Lower lobe of right lung (tissue), 2 donors: Measurements from ENCODE around the gene LRRC55. TPM values are rescaled to one million over a fixed set of nuclear protein-coding genes. Genes with fewer than 3 reads are reported as not detected.

Experiments
- ATAC-seq, 2 donors: fragments of 200-7000 bp; cut with Tn5 transposase; one replicate each; pipeline ENCODE4 v1.9.1; 2020 to 2022; ENCODE audit warnings: mild to moderate bottlenecking in 2 of 2, moderate library complexity in 2 of 2
- DNase-seq: peaks from one replicate; pipeline ENCODE4 v3.0.0-alpha.2; 2020
- H3K27ac ChIP-seq: fragments of 200-600 bp; one replicate; pipeline ENCODE4 v1.8.0; 2022
- H3K27me3 ChIP-seq: fragments of 200-600 bp; one replicate; pipeline ENCODE4 v1.8.0; 2022; ENCODE audit warnings: low read depth
- H3K36me3 ChIP-seq: fragments of 200-600 bp; one replicate; pipeline ENCODE4 v1.8.0; 2022; ENCODE audit warnings: mild to moderate bottlenecking
- H3K4me1 ChIP-seq: fragments of 200-600 bp; one replicate; pipeline ENCODE4 v1.8.0; 2022
- H3K4me3 ChIP-seq: fragments of 200-600 bp; one replicate; pipeline ENCODE4 v1.8.0; 2022; ENCODE audit warnings: mild to moderate bottlenecking
- H3K9me3 ChIP-seq: fragments of 200-600 bp; one replicate; pipeline ENCODE4 v1.8.0; 2022
- intact Hi-C: fragments of 100-400 bp; cut with DNase I; formaldehyde crosslinking; loops from one replicate; pipeline ENCODE4 v1.11.0; 2022
- total RNA-seq: library from RNA; stranded (reverse); fragmentation: NEBNext Ultra II Directional; extraction: Animal tissue kit (Norgen Biotek cat#: 25700); gene quantifications from one replicate; pipeline ENCODE4 v1.2.1, GENCODE V29; 2021
- TF ChIP-seq, protein P1 (sequence below): fragments of 200-600 bp; IDR thresholded peaks from one replicate; pipeline ENCODE4 v1.8.0; 2022; ENCODE audit warnings: antibody characterized with exemption, mild to moderate bottlenecking
- donor health status: DM: no; HTN: yes; CAD: no; lungs with severe emphysema.

LRRC55 gene
- total RNA-seq, 1 donor from 2014 or later = 0.12 TPM

DNA sequence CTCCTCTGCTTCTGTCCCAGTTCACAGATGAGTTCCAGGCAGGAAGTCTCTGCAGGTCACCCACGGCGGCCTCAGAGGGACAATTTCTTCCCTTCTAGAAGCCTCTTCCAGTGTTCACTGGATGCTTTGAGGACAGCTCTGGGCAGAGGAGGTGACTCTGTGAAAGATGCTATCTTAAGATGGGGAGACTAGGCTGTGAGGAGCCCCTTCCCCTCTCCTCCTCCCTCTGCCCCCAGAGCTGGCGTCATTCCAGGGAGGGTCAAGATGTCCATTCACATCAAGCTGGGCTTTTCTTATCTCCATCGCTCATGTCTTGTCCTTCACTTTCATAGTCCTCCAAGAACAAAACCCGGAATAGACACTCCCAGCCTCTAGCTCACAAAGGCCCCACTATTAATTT lies 51.9 kb downstream of the LRRC55 start:
- H3K9me3 ChIP-seq = no peaks in the 10 kb centered on the region
- intact Hi-C loops = no loop called here
- H3K27me3 ChIP-seq = no peaks in the 10 kb centered on the region
- no peak overlapping the region for H3K27ac ChIP-seq
- no peak for DNase-seq
- H3K4me3 ChIP-seq = no peak overlapping the region
- TF ChIP-seq, protein P1, sequence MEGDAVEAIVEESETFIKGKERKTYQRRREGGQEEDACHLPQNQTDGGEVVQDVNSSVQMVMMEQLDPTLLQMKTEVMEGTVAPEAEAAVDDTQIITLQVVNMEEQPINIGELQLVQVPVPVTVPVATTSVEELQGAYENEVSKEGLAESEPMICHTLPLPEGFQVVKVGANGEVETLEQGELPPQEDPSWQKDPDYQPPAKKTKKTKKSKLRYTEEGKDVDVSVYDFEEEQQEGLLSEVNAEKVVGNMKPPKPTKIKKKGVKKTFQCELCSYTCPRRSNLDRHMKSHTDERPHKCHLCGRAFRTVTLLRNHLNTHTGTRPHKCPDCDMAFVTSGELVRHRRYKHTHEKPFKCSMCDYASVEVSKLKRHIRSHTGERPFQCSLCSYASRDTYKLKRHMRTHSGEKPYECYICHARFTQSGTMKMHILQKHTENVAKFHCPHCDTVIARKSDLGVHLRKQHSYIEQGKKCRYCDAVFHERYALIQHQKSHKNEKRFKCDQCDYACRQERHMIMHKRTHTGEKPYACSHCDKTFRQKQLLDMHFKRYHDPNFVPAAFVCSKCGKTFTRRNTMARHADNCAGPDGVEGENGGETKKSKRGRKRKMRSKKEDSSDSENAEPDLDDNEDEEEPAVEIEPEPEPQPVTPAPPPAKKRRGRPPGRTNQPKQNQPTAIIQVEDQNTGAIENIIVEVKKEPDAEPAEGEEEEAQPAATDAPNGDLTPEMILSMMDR = no peak
- ATAC-seq = no peak
- H3K4me1 ChIP-seq = no peaks in the 10 kb centered on the region
- no peaks in the 10 kb centered on the region for H3K36me3 ChIP-seq

DNA sequence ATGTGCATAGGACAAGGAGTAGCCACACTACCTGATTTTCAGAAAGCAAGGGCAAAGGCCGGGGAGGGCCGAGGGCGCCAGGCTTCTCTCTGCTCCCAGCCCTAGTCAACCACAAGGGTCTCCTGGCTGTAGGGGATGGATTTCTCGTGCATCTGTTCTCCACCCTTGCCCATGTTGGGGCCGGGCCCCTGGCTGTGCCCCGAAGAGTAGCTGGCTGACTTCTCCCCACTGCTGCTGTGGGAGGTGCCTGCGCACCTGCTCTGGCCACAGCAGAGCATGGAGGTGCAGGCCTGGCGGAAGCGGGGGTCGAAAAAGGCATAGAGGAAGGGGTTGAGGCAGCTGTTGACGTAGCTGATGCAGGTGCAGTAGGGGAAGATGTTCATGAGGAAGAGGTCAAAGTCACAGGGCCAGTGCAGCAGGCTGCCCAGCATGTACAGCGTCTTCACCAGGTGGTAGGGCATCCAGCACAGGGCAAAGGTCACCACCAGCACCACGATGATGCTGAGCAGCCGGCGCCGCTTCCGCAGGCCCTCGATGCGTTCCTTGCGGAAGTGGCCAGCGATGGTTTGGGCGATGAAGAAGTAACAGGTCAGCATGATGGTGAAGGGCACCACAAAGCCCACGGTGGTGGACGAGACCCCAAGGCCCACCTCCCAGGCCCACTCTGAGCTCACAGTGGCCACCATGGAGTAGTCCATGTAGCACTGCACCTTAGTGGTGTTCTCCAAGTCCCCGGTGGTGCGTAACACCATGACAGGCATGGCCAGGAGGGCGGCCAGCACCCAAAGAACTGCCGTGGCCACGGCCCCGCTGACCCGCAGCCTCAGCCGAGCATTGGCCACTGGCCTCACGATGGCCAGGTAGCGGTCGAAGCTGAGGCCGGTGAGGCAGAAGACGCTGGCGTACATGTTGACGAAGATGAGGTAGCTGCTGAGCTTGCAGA lies 54.3 kb downstream of the LRRC55 start:
- TF ChIP-seq, protein P1 = no peak
- H3K27ac ChIP-seq = no peak overlapping the region
- peak overlapping the region; percentile 19 for H3K4me3 ChIP-seq
- peak in 1 of 2 donors; percentile 40 for ATAC-seq
- no peaks in the 10 kb centered on the region for H3K36me3 ChIP-seq
- H3K27me3 ChIP-seq = no peaks in the 10 kb centered on the region
- no peaks in the 10 kb centered on the region for H3K9me3 ChIP-seq
- DNase-seq = no peak
- intact Hi-C loops = no loop called here
- H3K4me1 ChIP-seq = no peaks in the 10 kb centered on the region

DNA sequence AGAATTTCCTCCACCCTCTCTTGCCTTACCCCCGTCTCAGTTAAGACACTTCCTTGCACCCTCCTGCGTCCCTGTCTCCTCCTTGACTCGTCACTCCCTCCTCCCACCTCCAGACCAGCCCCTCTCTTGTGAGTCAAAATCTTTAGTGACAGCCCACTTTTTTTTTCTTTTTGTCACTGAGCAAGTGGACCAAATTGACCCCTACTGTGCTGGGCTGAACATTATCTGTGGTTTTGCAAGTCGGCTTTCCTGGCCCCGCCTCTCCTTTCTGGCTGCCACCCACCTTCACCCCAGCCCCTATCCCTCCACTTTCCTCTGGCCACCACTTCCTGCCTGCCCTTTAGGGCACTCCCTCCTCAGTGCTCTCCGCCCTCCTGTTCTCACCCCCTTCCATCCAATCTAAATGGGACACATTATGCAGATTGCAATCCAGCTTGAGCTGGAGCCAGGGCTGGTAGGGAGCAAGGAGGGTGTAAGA lies 55.5 kb downstream of the LRRC55 start, which contains the start of gene APLNR:
TSS of gene APLNR (minus strand) at position 47 of the 478 bp plus-strand sequence. CDS start 246 bp downstream, outside the sequence.
- Histone ChIP-seq H3K9me3 (no peaks in the 10 kb centered on the region), H3K27me3 (no peaks in the 10 kb centered on the region), H3K4me3 (peak within 1 kb of the TSS; percentile 19), H3K27ac (no peak within 1 kb of the TSS), H3K4me1 (no peaks in the 10 kb centered on the region), H3K36me3 (no peaks in the 10 kb centered on the region)
- intact Hi-C loops = no loop called here
- TF ChIP-seq, protein P1 = no peak
- ATAC-seq (no peak), DNase-seq (no peak)

DNA sequence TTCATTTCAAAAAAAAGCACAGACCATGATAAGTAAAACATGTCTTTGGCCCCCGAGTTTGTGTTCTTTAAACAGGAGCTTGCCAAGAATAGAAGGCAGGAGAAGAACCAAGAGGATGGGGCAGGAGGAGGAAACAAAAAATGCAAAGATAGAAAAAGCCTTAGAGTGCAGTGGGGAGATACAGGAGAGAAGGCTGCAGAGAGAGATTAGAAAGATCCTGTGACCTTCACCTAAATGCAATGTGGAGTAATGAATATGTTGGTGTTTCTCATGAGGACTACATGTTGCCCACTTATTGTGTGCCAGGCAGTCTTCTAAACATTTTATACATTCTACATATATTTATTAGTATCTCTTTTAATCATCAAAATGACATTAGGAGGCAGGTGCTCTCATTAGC lies 57.6 kb downstream of the LRRC55 start:
- Histone ChIP-seq H3K4me1 (no peaks in the 10 kb centered on the region), H3K27ac (no peak overlapping the region), H3K9me3 (no peaks in the 10 kb centered on the region), H3K36me3 (no peaks in the 10 kb centered on the region), H3K4me3 (no peak overlapping the region), H3K27me3 (no peaks in the 10 kb centered on the region)
- TF ChIP-seq, protein P1 = no peak
- intact Hi-C loops = no loop called here
- DNase-seq = no peak
- no peak for ATAC-seq

DNA sequence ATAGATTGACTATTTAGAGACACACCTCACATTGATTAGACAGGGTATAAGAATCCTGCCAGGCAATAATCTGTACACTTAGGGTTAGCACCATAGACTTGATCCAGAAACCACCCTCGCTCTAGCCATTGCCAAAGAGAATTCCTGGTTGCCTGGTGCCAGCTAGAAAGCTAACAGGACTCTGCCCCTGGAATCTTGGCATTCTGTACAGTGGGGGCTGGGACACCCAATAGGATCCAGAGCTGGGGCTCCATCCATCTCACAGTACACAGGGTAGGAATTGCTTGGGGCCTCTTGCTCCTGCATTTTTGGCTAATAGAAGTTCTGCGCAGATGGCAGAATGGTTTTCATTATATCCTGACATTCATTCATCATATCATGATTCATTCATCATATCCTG lies 58.3 kb downstream of the LRRC55 start:
- Histone ChIP-seq H3K27me3 (no peaks in the 10 kb centered on the region), H3K4me1 (peaks cover 2% of the 10 kb centered on the region), H3K27ac (no peak overlapping the region), H3K36me3 (no peaks in the 10 kb centered on the region), H3K9me3 (no peaks in the 10 kb centered on the region), H3K4me3 (no peak overlapping the region)
- ATAC-seq (no peak), DNase-seq (no peak)
- intact Hi-C loops = loop anchor here (10.0 kb wide), 1 partner anchor 115 kb away; no protein-coding TSS in a partner anchor
- TF ChIP-seq, protein P1 = no peak
